Upper lobe of right lung (tissue), 1 donor: ENCODE measurements around the gene NAALAD2. TPM values are rescaled to one million over a fixed set of nuclear protein-coding genes. Genes with fewer than 3 reads are reported as not detected.

Experiments
- ATAC-seq: fragments of 200-7000 bp; cut with Tn5 transposase; one replicate; pipeline ENCODE4 v1.9.1; 2020; ENCODE audit warnings: mild to moderate bottlenecking, moderate library complexity
- DNase-seq: peaks from one replicate; pipeline ENCODE4 v3.0.0-alpha.2; 2020
- H3K27ac ChIP-seq: fragments of 200-600 bp; one replicate; pipeline ENCODE4 v1.8.0; 2022
- H3K27me3 ChIP-seq: fragments of 200-600 bp; one replicate; pipeline ENCODE4 v1.8.0; 2022; ENCODE audit warnings: mild to moderate bottlenecking
- H3K36me3 ChIP-seq: fragments of 200-600 bp; one replicate; pipeline ENCODE4 v1.8.0; 2022
- H3K4me1 ChIP-seq: fragments of 200-600 bp; one replicate; pipeline ENCODE4 v1.8.0; 2022
- H3K4me3 ChIP-seq: fragments of 200-600 bp; one replicate; pipeline ENCODE4 v1.8.0; 2022; ENCODE audit warnings: mild to moderate bottlenecking
- H3K9me3 ChIP-seq: fragments of 200-600 bp; one replicate; pipeline ENCODE4 v1.8.0; 2022
- CTCF ChIP-seq: fragments of 200-600 bp; IDR thresholded peaks from one replicate; pipeline ENCODE4 v1.8.0; 2022; ENCODE audit warnings: antibody characterized with exemption
- intact Hi-C: fragments of 100-400 bp; cut with DNase I; formaldehyde crosslinking; loops from one replicate; pipeline ENCODE4 v1.11.0; 2022
- total RNA-seq: library from RNA; stranded (reverse); fragmentation: NEBNext Ultra II Directional; extraction: Animal tissue kit (Norgen Biotek cat#: 25700); gene quantifications from one replicate; pipeline ENCODE4 v1.2.1, GENCODE V29; 2021
- donor health status: DM: no; HTN: yes; CAD: no; lungs with severe emphysema.

The NAALAD2 gene
- total RNA-seq, 1 donor from 2014 or later = 2.6 TPM

DNA sequence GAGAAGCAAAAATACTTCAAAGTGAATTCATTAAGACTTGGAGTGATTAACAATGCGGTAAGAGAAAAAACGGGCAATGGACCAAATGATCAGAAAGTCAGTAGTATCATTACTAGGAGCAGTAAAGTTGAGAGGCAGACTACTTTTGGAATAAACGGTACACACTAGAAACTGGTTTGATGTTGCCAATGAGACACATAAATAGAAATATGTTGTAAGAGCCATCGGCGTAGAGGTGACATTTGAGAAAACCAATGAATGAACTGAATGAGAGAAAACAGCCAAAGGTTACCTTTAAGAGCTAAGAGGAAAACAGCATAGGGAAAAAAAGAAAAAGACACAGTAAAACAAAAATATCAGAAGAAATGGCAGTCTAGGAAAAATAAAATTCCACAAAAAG is 82.1 kb downstream of the NAALAD2 start:
- TF ChIP-seq CTCF = no peak
- no peaks in the 10 kb centered on the region for H3K27me3 ChIP-seq
- no peak for ATAC-seq
- no peaks in the 10 kb centered on the region for H3K9me3 ChIP-seq
- peaks cover 34% of the 10 kb centered on the region for H3K36me3 ChIP-seq
- H3K27ac ChIP-seq = no peak overlapping the region
- H3K4me3 ChIP-seq = no peak overlapping the region
- intact Hi-C loops = no loop called here
- H3K4me1 ChIP-seq = peaks cover 8% of the 10 kb centered on the region
- DNase-seq = no peak

DNA sequence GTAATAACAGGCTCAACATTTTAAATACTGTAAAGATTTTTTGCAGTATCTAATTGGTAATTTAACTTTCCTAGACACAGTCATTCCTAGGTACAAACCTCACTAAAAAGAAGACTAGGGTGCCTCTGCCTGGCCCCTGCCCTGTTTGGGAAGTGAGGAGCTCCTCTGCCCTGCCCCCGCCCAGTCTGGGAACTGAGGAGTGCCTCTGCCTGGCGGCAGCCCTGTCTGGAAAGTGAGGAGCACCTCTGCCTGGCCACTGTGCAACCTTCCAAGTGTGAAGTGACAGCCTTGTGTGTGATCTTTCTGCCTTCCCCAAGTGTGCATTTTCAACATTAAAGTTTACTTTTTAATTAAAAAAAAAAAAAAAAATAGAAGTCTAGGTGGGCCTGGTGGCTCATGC is 84.1 kb downstream of the NAALAD2 start:
- DNase-seq (peak; percentile 63), ATAC-seq (no peak)
- Histone ChIP-seq H3K27ac (no peak overlapping the region), H3K36me3 (peaks cover 14% of the 10 kb centered on the region), H3K9me3 (no peaks in the 10 kb centered on the region), H3K27me3 (no peaks in the 10 kb centered on the region), H3K4me1 (peaks cover 13% of the 10 kb centered on the region), H3K4me3 (no peak overlapping the region)
- intact Hi-C loops = no loop called here
- TF ChIP-seq CTCF = no peak

DNA sequence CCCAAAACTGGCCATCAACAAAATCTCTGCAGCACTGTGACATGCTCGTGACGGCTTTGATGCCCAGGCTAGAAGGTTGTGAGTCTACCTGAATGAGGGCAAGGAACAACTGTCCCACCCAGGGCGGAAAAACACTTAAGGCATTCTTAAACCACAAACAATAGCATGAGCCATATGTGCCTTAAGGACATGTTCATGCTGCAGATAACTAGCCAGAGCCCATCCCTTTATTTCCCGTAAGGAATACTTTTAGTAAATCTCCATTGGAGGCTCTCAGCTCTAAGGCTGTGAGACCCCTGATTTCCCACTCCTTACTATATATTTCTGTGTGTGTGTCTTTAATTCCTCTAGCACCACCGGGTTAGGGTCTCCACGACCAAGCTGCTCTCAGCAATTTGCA is 85.0 kb downstream of the NAALAD2 start:
- intact Hi-C loops = no loop called here
- ATAC-seq (no peak), DNase-seq (no peak)
- Histone ChIP-seq H3K27me3 (no peaks in the 10 kb centered on the region), H3K9me3 (no peaks in the 10 kb centered on the region), H3K36me3 (peaks cover 5% of the 10 kb centered on the region), H3K4me1 (peaks cover 21% of the 10 kb centered on the region), H3K27ac (no peak overlapping the region), H3K4me3 (no peak overlapping the region)
- TF ChIP-seq CTCF = no peak

- intact Hi-C loops = no loop called here
- Histone ChIP-seq H3K4me1 (peaks cover 23% of the 10 kb centered on the region), H3K9me3 (no peaks in the 10 kb centered on the region), H3K4me3 (no peak overlapping the region), H3K27me3 (no peaks in the 10 kb centered on the region), H3K27ac (no peak overlapping the region), H3K36me3 (no peaks in the 10 kb centered on the region)
- DNase-seq = no peak
- TF ChIP-seq CTCF = no peak
- ATAC-seq = no peak
These were observed 85.9 kb downstream of the NAALAD2 start for GRCh38 chr11:90220391-90220790.

DNA sequence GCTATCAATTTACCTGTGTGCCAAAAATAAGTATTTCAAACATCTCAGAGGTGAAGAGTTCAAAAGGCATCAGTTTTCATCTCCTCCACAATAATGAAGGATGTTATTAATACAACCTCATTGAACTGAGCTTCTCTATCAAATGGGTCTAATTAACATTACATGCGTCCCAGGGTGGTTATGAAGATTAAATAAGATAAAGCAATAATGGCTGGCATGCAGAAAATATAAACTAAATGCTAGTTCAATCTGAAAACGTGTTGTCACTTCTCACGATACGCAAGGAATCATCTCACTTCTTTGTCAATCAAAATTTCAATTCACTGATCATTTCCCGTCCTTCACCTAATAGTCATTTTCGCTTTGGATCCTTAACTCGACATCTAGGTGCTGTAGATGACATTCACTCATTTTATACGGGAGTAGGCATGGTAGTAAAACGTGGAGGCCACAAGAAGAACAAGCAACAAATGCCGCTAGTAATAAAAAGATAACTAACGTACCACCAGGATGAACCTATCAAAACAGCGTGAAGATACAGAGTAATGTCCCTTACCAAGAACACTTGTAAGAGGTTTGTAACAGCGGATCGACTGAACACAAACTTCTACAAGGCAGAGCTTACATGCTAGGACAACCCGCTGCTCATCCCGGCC is 87.5 kb downstream of the NAALAD2 start:
- Histone ChIP-seq H3K4me3 (peak overlapping the region; percentile 84), H3K9me3 (no peaks in the 10 kb centered on the region), H3K36me3 (no peaks in the 10 kb centered on the region), H3K27ac (peak overlapping the region; percentile 88), H3K4me1 (peaks cover 23% of the 10 kb centered on the region), H3K27me3 (no peaks in the 10 kb centered on the region)
- ATAC-seq (no peak), DNase-seq (no peak)
- intact Hi-C loops = no loop called here
- no peak for TF ChIP-seq CTCF
